GM12878 (cell line): ENCODE results near the gene FAM200B. TPM values are rescaled to one million over a fixed set of nuclear protein-coding genes. Genes with fewer than 3 reads are reported as not detected.
A peak's percentile ranks its signal among the peaks of the same experiment; 100 is the strongest.

Experiments
- BACH1 ChIP-seq: fragments of 450-650 bp; IDR thresholded peaks from 2 replicates; pipeline ENCODE4 v1.6.1; 2017; ENCODE audit warnings: mild to moderate bottlenecking, borderline replicate concordance
- CHD4 ChIP-seq: fragments of 200-600 bp; sonication (generic); IDR thresholded peaks from 2 replicates; pipeline ENCODE4 v1.6.1; 2016; ENCODE audit warnings: mild to moderate bottlenecking
- CREB1 ChIP-seq: IDR thresholded peaks from 2 replicates; pipeline ENCODE4 v1.6.1; 2012; ENCODE audit warnings: low read depth, mild to moderate bottlenecking, inconsistent platforms
- HDGF ChIP-seq: fragments of 450-650 bp; IDR thresholded peaks from 2 replicates; pipeline ENCODE4 v1.6.1; 2016; ENCODE audit warnings: antibody characterized with exemption
- MYB ChIP-seq: fragments of 150-350 bp; IDR thresholded peaks from 2 replicates; pipeline ENCODE4 v1.6.1; 2014; ENCODE audit warnings: mild to moderate bottlenecking, low read depth, low read length, borderline replicate concordance
- NFYB ChIP-seq: IDR thresholded peaks from 2 replicates; pipeline ENCODE4 v1.6.1; 2011; ENCODE audit warnings: low read depth, mild to moderate bottlenecking, low read length, improper control_type of control experiment, moderate library complexity; ENCODE audit not compliant: insufficient read depth
- NR2F1 ChIP-seq: fragments of 450-650 bp; conservative IDR thresholded peaks from 2 replicates; pipeline ENCODE4 v1.6.1; 2017; ENCODE audit warnings: mild to moderate bottlenecking
- PAX5 ChIP-seq: IDR thresholded peaks from 2 replicates; pipeline ENCODE4 v1.6.1; 2011; ENCODE audit warnings: low read depth, low read length, borderline replicate concordance
- RAD51 ChIP-seq: fragments of 450-650 bp; IDR thresholded peaks from 2 replicates; pipeline ENCODE4 v1.6.1; 2016; ENCODE audit warnings: moderate library complexity, mild to moderate bottlenecking, inconsistent platforms
- SIN3A ChIP-seq: IDR thresholded peaks from 2 replicates; pipeline ENCODE4 v1.6.1; 2012; ENCODE audit warnings: low read depth, low read length, improper control_type of control experiment
- SRF ChIP-seq, 2 experiments: IDR thresholded peaks; 2 replicates each; pipeline ENCODE4 v1.6.1; 2011; ENCODE audit warnings: low read depth in 2 of 2, low read length in 2 of 2, mild to moderate bottlenecking in 1 of 2, moderate library complexity in 1 of 2
- WRNIP1 ChIP-seq: IDR thresholded peaks from 2 replicates; pipeline ENCODE4 v1.6.1; 2011; ENCODE audit warnings: low read depth, low read length, improper control_type of control experiment, borderline replicate concordance
- YBX1 ChIP-seq: fragments of 450-650 bp; IDR thresholded peaks from 2 replicates; pipeline ENCODE4 v1.6.1; 2016; ENCODE audit warnings: antibody characterized with exemption
- polyA plus RNA-seq, 11 experiments: library from polyadenylated mRNA; depleted of rRNA in 4 of 11; unstranded in 6 of 11; stranded (reverse) in 5 of 11; fragments of >200 nt; fragmentation: Nextera tagmentation in 4 of 11; fragmentation: Illumina TruSeq in 1 of 11; extraction: Ambion mirVana in 4 of 11; extraction: Trizol in 1 of 11; gene quantifications; 1 replicate in 1 of 11; 2 replicates in 10 of 11; pipeline versions ENCODE4 v1.2.1 to v1.2.3, GENCODE V29; 2011 to 2016; ENCODE audit warnings: inconsistent platforms in 2 of 11, missing spikeins in 2 of 11, low read depth in 1 of 11
- total RNA-seq, 4 experiments: library from RNA; depleted of rRNA in 3 of 4; stranded (reverse); fragments of >200 nt in 3 of 4; fragmentation: Illumina TruSeq in 1 of 4; extraction: Trizol in 1 of 4; gene quantifications; 2 replicates each; pipeline versions ENCODE4 v1.2.1 to v1.2.3, GENCODE V29; 2013 to 2021
- TF ChIP-seq, protein P1 (sequence below): IDR thresholded peaks from 2 replicates; pipeline ENCODE4 v1.6.1; 2012; ENCODE audit warnings: improper control_type of control experiment, low read depth, low read length; ENCODE audit not compliant: insufficient replicate concordance
- TF ChIP-seq, protein P2 (sequence below): IDR thresholded peaks from 2 replicates; pipeline ENCODE4 v1.6.1; 2011; ENCODE audit warnings: mild to moderate bottlenecking, low read depth, low read length, moderate library complexity; ENCODE audit not compliant: insufficient replicate concordance
- TF ChIP-seq, protein P3 (sequence below): IDR thresholded peaks from 2 replicates; pipeline ENCODE4 v1.6.1; 2012; ENCODE audit warnings: low read depth, low read length, improper control_type of control experiment
- TF ChIP-seq, protein P4 (sequence below): IDR thresholded peaks from 2 replicates; pipeline ENCODE4 v1.6.1; 2012; ENCODE audit warnings: mild to moderate bottlenecking, low read depth, low read length
- TF ChIP-seq, protein P5 (sequence below): fragments of 450-650 bp; IDR thresholded peaks from 2 replicates; pipeline ENCODE4 v1.6.1; 2014; ENCODE audit warnings: mild to moderate bottlenecking

Gene FAM200B
- total and polyA plus RNA-seq, 10 of the 15 experiments (the other 5 are each of a cell fraction or from before 2014, with no cell fraction given), result 13.8 to 48.5 (median 25.5) TPM

DNA sequence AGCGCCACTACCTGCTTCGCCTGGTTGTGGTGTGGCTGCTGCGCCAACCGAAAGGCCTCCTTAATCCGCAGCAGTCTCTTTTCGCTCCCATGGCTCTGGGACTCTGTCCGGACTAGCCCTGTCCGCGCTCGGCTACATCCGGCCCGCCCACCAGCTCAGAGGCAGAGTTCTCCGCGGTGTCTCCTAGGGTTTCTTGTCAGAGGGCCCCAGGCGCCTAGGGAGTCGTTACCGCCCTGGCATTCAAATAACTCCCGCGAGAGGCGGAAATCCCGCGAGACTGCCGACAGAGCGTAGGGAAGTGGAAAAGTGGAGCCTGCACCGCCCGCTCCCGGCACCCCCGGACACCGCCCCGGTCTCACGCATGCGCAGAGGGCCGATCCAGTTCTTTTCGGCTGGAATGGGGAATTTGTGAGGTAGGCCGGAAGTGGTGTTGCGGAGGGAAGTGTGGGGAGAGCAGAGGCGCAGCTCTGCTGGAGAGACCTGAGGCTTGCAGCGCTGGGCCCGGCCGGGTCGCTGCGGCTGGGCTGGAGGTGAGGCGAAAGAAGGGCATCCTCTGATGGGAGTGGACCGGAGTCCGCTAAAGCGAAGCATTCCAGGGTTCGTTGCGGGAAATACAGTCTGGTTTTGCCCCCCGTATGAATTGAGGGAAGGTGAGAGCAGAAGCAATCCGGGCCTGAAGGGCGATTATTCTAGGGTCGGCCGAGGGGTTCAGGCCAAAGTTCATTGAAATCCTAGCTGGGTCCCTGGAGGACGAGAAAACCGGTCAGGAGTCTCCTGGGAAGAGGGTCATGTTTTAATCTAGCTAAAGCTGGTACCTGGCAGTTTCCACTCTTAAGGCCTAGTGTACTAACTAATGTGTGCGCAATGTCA, at the start of gene FAM200B (continued):
- TF ChIP-seq, protein P1, sequence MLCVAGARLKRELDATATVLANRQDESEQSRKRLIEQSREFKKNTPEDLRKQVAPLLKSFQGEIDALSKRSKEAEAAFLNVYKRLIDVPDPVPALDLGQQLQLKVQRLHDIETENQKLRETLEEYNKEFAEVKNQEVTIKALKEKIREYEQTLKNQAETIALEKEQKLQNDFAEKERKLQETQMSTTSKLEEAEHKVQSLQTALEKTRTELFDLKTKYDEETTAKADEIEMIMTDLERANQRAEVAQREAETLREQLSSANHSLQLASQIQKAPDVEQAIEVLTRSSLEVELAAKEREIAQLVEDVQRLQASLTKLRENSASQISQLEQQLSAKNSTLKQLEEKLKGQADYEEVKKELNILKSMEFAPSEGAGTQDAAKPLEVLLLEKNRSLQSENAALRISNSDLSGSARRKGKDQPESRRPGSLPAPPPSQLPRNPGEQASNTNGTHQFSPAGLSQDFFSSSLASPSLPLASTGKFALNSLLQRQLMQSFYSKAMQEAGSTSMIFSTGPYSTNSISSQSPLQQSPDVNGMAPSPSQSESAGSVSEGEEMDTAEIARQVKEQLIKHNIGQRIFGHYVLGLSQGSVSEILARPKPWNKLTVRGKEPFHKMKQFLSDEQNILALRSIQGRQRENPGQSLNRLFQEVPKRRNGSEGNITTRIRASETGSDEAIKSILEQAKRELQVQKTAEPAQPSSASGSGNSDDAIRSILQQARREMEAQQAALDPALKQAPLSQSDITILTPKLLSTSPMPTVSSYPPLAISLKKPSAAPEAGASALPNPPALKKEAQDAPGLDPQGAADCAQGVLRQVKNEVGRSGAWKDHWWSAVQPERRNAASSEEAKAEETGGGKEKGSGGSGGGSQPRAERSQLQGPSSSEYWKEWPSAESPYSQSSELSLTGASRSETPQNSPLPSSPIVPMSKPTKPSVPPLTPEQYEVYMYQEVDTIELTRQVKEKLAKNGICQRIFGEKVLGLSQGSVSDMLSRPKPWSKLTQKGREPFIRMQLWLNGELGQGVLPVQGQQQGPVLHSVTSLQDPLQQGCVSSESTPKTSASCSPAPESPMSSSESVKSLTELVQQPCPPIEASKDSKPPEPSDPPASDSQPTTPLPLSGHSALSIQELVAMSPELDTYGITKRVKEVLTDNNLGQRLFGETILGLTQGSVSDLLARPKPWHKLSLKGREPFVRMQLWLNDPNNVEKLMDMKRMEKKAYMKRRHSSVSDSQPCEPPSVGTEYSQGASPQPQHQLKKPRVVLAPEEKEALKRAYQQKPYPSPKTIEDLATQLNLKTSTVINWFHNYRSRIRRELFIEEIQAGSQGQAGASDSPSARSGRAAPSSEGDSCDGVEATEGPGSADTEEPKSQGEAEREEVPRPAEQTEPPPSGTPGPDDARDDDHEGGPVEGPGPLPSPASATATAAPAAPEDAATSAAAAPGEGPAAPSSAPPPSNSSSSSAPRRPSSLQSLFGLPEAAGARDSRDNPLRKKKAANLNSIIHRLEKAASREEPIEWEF, result no peak
- TF ChIP-seq CREB1, result peak; percentile 67; the same call in 1 of the 2 replicates
- 0 out of 2 replicates have a peak, but pooled peaks have one; percentile 31 for TF ChIP-seq NR2F1
- no peak for TF ChIP-seq NFYB
- no peak for TF ChIP-seq WRNIP1
- TF ChIP-seq, protein P2, sequence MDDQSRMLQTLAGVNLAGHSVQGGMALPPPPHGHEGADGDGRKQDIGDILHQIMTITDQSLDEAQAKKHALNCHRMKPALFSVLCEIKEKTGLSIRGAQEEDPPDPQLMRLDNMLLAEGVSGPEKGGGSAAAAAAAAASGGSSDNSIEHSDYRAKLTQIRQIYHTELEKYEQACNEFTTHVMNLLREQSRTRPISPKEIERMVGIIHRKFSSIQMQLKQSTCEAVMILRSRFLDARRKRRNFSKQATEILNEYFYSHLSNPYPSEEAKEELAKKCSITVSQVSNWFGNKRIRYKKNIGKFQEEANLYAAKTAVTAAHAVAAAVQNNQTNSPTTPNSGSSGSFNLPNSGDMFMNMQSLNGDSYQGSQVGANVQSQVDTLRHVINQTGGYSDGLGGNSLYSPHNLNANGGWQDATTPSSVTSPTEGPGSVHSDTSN, result no peak
- TF ChIP-seq PAX5, result no peak; the same call in 1 of the 2 replicates
- TF ChIP-seq SRF (IDR thresholded peaks at IDR 0.05; ENCODE audit: low read depth in 2 of 2, low read length in 2 of 2), result 0 out of 4 replicates have a peak, but pooled peaks of 1 of the 2 experiments have one; percentile 9
- TF ChIP-seq, protein P3, sequence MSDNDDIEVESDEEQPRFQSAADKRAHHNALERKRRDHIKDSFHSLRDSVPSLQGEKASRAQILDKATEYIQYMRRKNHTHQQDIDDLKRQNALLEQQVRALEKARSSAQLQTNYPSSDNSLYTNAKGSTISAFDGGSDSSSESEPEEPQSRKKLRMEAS, result peak; percentile 72
- TF ChIP-seq, protein P4, sequence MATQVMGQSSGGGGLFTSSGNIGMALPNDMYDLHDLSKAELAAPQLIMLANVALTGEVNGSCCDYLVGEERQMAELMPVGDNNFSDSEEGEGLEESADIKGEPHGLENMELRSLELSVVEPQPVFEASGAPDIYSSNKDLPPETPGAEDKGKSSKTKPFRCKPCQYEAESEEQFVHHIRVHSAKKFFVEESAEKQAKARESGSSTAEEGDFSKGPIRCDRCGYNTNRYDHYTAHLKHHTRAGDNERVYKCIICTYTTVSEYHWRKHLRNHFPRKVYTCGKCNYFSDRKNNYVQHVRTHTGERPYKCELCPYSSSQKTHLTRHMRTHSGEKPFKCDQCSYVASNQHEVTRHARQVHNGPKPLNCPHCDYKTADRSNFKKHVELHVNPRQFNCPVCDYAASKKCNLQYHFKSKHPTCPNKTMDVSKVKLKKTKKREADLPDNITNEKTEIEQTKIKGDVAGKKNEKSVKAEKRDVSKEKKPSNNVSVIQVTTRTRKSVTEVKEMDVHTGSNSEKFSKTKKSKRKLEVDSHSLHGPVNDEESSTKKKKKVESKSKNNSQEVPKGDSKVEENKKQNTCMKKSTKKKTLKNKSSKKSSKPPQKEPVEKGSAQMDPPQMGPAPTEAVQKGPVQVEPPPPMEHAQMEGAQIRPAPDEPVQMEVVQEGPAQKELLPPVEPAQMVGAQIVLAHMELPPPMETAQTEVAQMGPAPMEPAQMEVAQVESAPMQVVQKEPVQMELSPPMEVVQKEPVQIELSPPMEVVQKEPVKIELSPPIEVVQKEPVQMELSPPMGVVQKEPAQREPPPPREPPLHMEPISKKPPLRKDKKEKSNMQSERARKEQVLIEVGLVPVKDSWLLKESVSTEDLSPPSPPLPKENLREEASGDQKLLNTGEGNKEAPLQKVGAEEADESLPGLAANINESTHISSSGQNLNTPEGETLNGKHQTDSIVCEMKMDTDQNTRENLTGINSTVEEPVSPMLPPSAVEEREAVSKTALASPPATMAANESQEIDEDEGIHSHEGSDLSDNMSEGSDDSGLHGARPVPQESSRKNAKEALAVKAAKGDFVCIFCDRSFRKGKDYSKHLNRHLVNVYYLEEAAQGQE, result no peak
- no peak for TF ChIP-seq RAD51
- TF ChIP-seq YBX1, result no peak
- TF ChIP-seq HDGF, result peak; percentile 75; the same call in 1 of the 2 replicates
- no peak for TF ChIP-seq CHD4
- no peak for TF ChIP-seq MYB
- TF ChIP-seq BACH1, result peak; percentile 52; the same call in 1 of the 2 replicates
- TF ChIP-seq, protein P5, sequence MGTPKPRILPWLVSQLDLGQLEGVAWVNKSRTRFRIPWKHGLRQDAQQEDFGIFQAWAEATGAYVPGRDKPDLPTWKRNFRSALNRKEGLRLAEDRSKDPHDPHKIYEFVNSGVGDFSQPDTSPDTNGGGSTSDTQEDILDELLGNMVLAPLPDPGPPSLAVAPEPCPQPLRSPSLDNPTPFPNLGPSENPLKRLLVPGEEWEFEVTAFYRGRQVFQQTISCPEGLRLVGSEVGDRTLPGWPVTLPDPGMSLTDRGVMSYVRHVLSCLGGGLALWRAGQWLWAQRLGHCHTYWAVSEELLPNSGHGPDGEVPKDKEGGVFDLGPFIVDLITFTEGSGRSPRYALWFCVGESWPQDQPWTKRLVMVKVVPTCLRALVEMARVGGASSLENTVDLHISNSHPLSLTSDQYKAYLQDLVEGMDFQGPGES, result no peak; the same call in 1 of the 2 replicates
- peak; percentile 99 for TF ChIP-seq SIN3A
